Endothelial cell of umbilical vein (primary cell): ENCODE data around the gene WNT10A. TPM values are rescaled to one million over a fixed set of nuclear protein-coding genes. Genes with fewer than 3 reads are reported as not detected.

Source experiments
- BruUV-seq: library from RNA; stranded (reverse); fragments of 400-500 nt; replicated peaks from 2 replicates; lab custom pipeline; 2021; lab: Mats Ljungman, UMichigan
- CTCF ChIA-PET: fragments of 300-600, 350-600 bp; sonication (Branson Sonifier 250); formaldehyde crosslinking; loops from one replicate; lab custom pipeline; 2021; ENCODE audit warnings: antibody characterized with exemption, inconsistent platforms; lab: Charles Lee
- POLR2A ChIA-PET: fragments of 300-600, 350-600 bp; sonication (Branson Sonifier 250); formaldehyde crosslinking; loops from one replicate; lab custom pipeline; 2021; ENCODE audit warnings: antibody characterized with exemption, inconsistent platforms; lab: Charles Lee
- DNase-seq: peaks from one replicate; pipeline ENCODE4 v3.0.0-alpha.2; 2011; ENCODE audit warnings: low read depth, low spot score
- FAIRE-seq: peaks from 2 replicates; lab custom pipeline; 2011; peaks lifted over from hg19 to GRCh38; lab: Jason Lieb, UNC
- H2AFZ ChIP-seq: 2 replicates; pipeline ENCODE4 v1.6.0; 2012; ENCODE audit warnings: low read depth, low read length, control low read depth, inconsistent platforms
- H3K27ac ChIP-seq: 2 replicates; pipeline ENCODE4 v1.5.1; 2011; ENCODE audit warnings: low read depth, mild to moderate bottlenecking, control low read depth, low read length, moderate library complexity; ENCODE audit not compliant: insufficient read depth
- H3K27me3 ChIP-seq, 2 experiments: 2 replicates each; pipeline versions ENCODE4 v1.6.0 to v1.6.1; 2011; ENCODE audit warnings: low read length in 2 of 2, mixed read lengths in 1 of 2; ENCODE audit not compliant: control insufficient read depth in 2 of 2, insufficient read depth in 2 of 2
- H3K36me3 ChIP-seq, 2 experiments: 2 replicates in 1 of 2; 3 replicates in 1 of 2; pipeline ENCODE4 v1.5.1; 2011; ENCODE audit warnings: low read length in 2 of 2, mild to moderate bottlenecking in 1 of 2, moderate library complexity in 1 of 2; ENCODE audit not compliant: control insufficient read depth in 2 of 2, insufficient read depth in 2 of 2; ENCODE audit errors: extremely low read depth in 1 of 2
- H3K4me1 ChIP-seq: 3 replicates; pipeline ENCODE4 v1.5.1; 2011; ENCODE audit warnings: mild to moderate bottlenecking, low read length; ENCODE audit not compliant: control insufficient read depth, insufficient read depth; ENCODE audit errors: extremely low read depth
- H3K4me2 ChIP-seq: 2 replicates; pipeline ENCODE4 v1.6.1; 2011; ENCODE audit warnings: low read length, control low read depth, mixed read lengths; ENCODE audit not compliant: insufficient read depth
- H3K4me3 ChIP-seq, 3 experiments: fragments of 200-600 bp in 1 of 3; sonication (generic), shearing (Covaris generic) in 1 of 3; replicated peaks in 1 of 3; 2 replicates each; pipeline ENCODE4 v1.5.1; 2011 to 2016; ENCODE audit warnings: control low read depth in 3 of 3, low read length in 3 of 3, mild to moderate bottlenecking in 2 of 3, inconsistent platforms in 1 of 3, low read depth in 1 of 3, moderate library complexity in 1 of 3; ENCODE audit not compliant: insufficient read depth in 1 of 3
- H3K79me2 ChIP-seq: 2 replicates; pipeline ENCODE4 v1.6.0; 2012; ENCODE audit warnings: low read length, inconsistent platforms; ENCODE audit not compliant: control insufficient read depth, insufficient read depth
- H3K9ac ChIP-seq: replicated peaks from 2 replicates; pipeline ENCODE3; 2011; ENCODE audit warnings: low read length, control low read depth; ENCODE audit not compliant: insufficient read depth; ENCODE audit errors: extremely low read depth
- H3K9me1 ChIP-seq: replicated peaks from 3 replicates; pipeline ENCODE4 v1.6.0; 2011; ENCODE audit warnings: mild to moderate bottlenecking, low read length; ENCODE audit not compliant: control insufficient read depth, insufficient read depth; ENCODE audit errors: extremely low read depth
- H3K9me3 ChIP-seq: replicated peaks from 2 replicates; pipeline ENCODE4 v1.5.1; 2012; ENCODE audit warnings: low read length, inconsistent platforms; ENCODE audit not compliant: control insufficient read depth, insufficient read depth
- H4K20me1 ChIP-seq: replicated peaks from 2 replicates; pipeline ENCODE3; 2011; ENCODE audit warnings: mild to moderate bottlenecking, low read length; ENCODE audit not compliant: control insufficient read depth, insufficient read depth; ENCODE audit errors: extremely low read depth
- CTCF ChIP-seq, 2 donors: IDR thresholded peaks; 1 replicate in 1 of 2; 2 replicates in 1 of 2; pipeline ENCODE4 v1.5.1; 2011; ENCODE audit warnings: low read length in 2 of 2, mild to moderate bottlenecking in 2 of 2, moderate library complexity in 2 of 2, control low read depth in 1 of 2, inconsistent platforms in 1 of 2, low read depth in 1 of 2; ENCODE audit not compliant: insufficient read depth in 1 of 2; ENCODE audit errors: extremely low read depth in 1 of 2
- EZH2 ChIP-seq: IDR thresholded peaks from 2 replicates; pipeline ENCODE4 v1.6.1; 2012; ENCODE audit warnings: borderline replicate concordance, low read depth, mild to moderate bottlenecking, moderate library complexity, low read length, inconsistent platforms; ENCODE audit not compliant: severe bottlenecking
- FOS ChIP-seq: IDR thresholded peaks from 2 replicates; pipeline ENCODE4 v1.6.1; 2011; ENCODE audit warnings: mild to moderate bottlenecking, low read length, moderate library complexity, borderline replicate concordance; ENCODE audit not compliant: insufficient read depth
- GATA2 ChIP-seq: IDR thresholded peaks from 2 replicates; pipeline ENCODE4 v1.7.0; 2011; ENCODE audit warnings: low read depth, mild to moderate bottlenecking, moderate library complexity, mixed read lengths, low read length; ENCODE audit not compliant: insufficient read length, insufficient read depth
- JUN ChIP-seq: IDR thresholded peaks from 2 replicates; pipeline ENCODE4 v1.6.1; 2011; ENCODE audit warnings: borderline replicate concordance, low read depth; ENCODE audit not compliant: insufficient read length, insufficient read depth
- MAX ChIP-seq: IDR thresholded peaks from 2 replicates; pipeline ENCODE4 v1.6.1; 2011; ENCODE audit not compliant: insufficient read depth, insufficient read length
- MYC ChIP-seq: IDR thresholded peaks from one replicate; pipeline ENCODE4 v1.6.1; 2011; ENCODE audit warnings: mild to moderate bottlenecking, low read depth, low read length
- POLR2A ChIP-seq: IDR thresholded peaks from 2 replicates; pipeline ENCODE4 v1.6.1; 2012; ENCODE audit warnings: low read depth, mild to moderate bottlenecking, control low read depth, low read length
- POLR2AphosphoS5 ChIP-seq: IDR thresholded peaks from 2 replicates; pipeline ENCODE4 v1.6.1; 2012; ENCODE audit warnings: low read depth, mild to moderate bottlenecking, control low read depth, low read length, moderate library complexity; ENCODE audit not compliant: insufficient read depth
- dilution Hi-C: fragments of 300-500 bp; cut with MboI; formaldehyde crosslinking; loops from one replicate; pipeline ENCODE4 v1.15.0; 2019; ENCODE audit warnings: low sequenced_read_pairs; ENCODE audit not compliant: extremely low pct_ligation_motif_present
- intact Hi-C: fragments of 100-400 bp; cut with micrococcal nuclease; formaldehyde crosslinking; loops from one replicate; pipeline ENCODE4 v1.10.0; 2022
- polyA plus RNA-seq, 4 experiments: library from polyadenylated mRNA; depleted of rRNA in 3 of 4; stranded (reverse) in 3 of 4; unstranded in 1 of 4; fragments of >200 nt; gene quantifications; 2 replicates each; pipeline versions ENCODE4 v1.2.1 to v1.2.3, GENCODE V29; 2011 to 2012; ENCODE audit warnings: missing spikeins in 1 of 4
- total RNA-seq: library from RNA; stranded (reverse); gene quantifications from 2 replicates; pipeline ENCODE4 v1.2.3, GENCODE V29; 2021

WNT10A gene
- total and polyA plus RNA-seq, 2 donors (not counting 3 experiments of a cell fraction or from before 2014, with no cell fraction given) = not detected

- ChIA-PET POLR2A (no interaction called here), CTCF (interaction anchor here (1.4 to 10.5 kb wide), 2 partner anchors 15 to 32 kb away, joined by 3 to 362 read pairs; no protein-coding TSS in a partner anchor)
- DNase-seq = no peak
- Histone ChIP-seq H3K4me2 (no peak overlapping the region), H3K9ac (no peak overlapping the region), H3K4me1 (no peaks in the 10 kb centered on the region), H3K27me3 (peaks cover 74 to 80% of the 10 kb centered on the region in 2 experiments), H3K36me3 (no peaks in the 10 kb centered on the region), H2AFZ (no peak overlapping the region), H3K4me3 (no peak overlapping the region), H4K20me1 (no peaks in the 10 kb centered on the region), H3K79me2 (no peaks in the 10 kb centered on the region), H3K9me3 (no peaks in the 10 kb centered on the region), H3K27ac (no peak overlapping the region), H3K9me1 (no peaks in the 10 kb centered on the region)
- no peak for TF ChIP-seq GATA2
- no peak for TF ChIP-seq MAX
- no peak for TF ChIP-seq CTCF (IDR thresholded peaks at IDR 0.05; ENCODE audit: extremely low read depth in 1 of 2, insufficient read depth in 1 of 2, low read depth in 1 of 2, low read length in 2 of 2)
- TF ChIP-seq POLR2AphosphoS5 = no peak
- no peak for TF ChIP-seq JUN
- TF ChIP-seq POLR2A = no peak
- no peak for TF ChIP-seq EZH2
- TF ChIP-seq FOS = no peak
- no peak for TF ChIP-seq MYC
- no peak for FAIRE-seq
- intact Hi-C loops = loop anchor here (10.0 kb wide), 1 partner anchor 275 kb away; no protein-coding TSS in a partner anchor
- dilution Hi-C loops = no loop called here
- no TSS peak for BruUV-seq
Observed at GRCh38 chr2:218879776-218880101, 913 bp upstream of the WNT10A start.
